Lower leg skin (tissue), 4 donors: Measurements from ENCODE around the gene PNKD. TPM values are rescaled to one million over a fixed set of nuclear protein-coding genes. Genes with fewer than 3 reads are reported as not detected.

Source experiments
- DNase-seq, 2 donors: peaks; one replicate each; pipeline ENCODE4 v3.0.0-alpha.2; 2019; ENCODE audit warnings: low spot score in 2 of 2
- H3K4me3 ChIP-seq: fragments of 200-600 bp; sonication (generic); 2 replicates; pipeline ENCODE4 v1.5.1; 2017; ENCODE audit warnings: mild to moderate bottlenecking, low read depth; ENCODE audit not compliant: poor library complexity, severe bottlenecking
- POLR2A ChIP-seq, 2 donors: fragments of 450-650 bp; IDR thresholded peaks; one replicate each; pipeline ENCODE4 v1.6.1; 2016 to 2017; ENCODE audit warnings: antibody characterized with exemption in 2 of 2, mild to moderate bottlenecking in 1 of 2, moderate library complexity in 1 of 2
- WGBS, 2 donors: methylation state at CpG; one replicate each; pipeline ENCODE4 v1.1.5; 2018; 5-methylcytosine and 5-hydroxymethylcytosine counted together
- intact Hi-C: fragments of 100-400 bp; cut with DNase I; formaldehyde crosslinking; loops from one replicate; pipeline ENCODE4 v1.15.0; 2023; ENCODE audit warnings: low total_unique reads
- total RNA-seq, 4 donors: library from RNA; depleted of rRNA; stranded (reverse); fragments of >200 nt; gene quantifications; one replicate each; pipeline ENCODE4 v1.1.0, GENCODE V29; 2016
- TF ChIP-seq, protein P1 (sequence below), 3 donors: fragments of 450-650 bp; IDR thresholded peaks; one replicate each; pipeline ENCODE4 v1.5.1; 2016; ENCODE audit warnings: antibody characterized with exemption in 3 of 3, mild to moderate bottlenecking in 3 of 3, moderate library complexity in 2 of 3

PNKD gene
- total RNA-seq, 4 donors from 2014 or later: 26.6 to 60.6 (median 43.3) TPM

- TF ChIP-seq, protein P1, sequence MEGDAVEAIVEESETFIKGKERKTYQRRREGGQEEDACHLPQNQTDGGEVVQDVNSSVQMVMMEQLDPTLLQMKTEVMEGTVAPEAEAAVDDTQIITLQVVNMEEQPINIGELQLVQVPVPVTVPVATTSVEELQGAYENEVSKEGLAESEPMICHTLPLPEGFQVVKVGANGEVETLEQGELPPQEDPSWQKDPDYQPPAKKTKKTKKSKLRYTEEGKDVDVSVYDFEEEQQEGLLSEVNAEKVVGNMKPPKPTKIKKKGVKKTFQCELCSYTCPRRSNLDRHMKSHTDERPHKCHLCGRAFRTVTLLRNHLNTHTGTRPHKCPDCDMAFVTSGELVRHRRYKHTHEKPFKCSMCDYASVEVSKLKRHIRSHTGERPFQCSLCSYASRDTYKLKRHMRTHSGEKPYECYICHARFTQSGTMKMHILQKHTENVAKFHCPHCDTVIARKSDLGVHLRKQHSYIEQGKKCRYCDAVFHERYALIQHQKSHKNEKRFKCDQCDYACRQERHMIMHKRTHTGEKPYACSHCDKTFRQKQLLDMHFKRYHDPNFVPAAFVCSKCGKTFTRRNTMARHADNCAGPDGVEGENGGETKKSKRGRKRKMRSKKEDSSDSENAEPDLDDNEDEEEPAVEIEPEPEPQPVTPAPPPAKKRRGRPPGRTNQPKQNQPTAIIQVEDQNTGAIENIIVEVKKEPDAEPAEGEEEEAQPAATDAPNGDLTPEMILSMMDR (IDR thresholded peaks at IDR 0.05): no peak
- TF ChIP-seq POLR2A (IDR thresholded peaks at IDR 0.05): no peak
- H3K4me3 ChIP-seq: no peak overlapping the region
- 36 to 54% methylated on average over 15 of the region's 15 CpGs for WGBS, 2 donors
- peak; percentile 58 to 90 for DNase-seq
- intact Hi-C loops: no loop called here
These were observed 11.0 kb upstream of the PNKD start for GRCh38 chr2:218259099-218259961.

GRCh38 chr2:218260166-218260565 lies 10.2 kb upstream of the PNKD start:
- DNase-seq: no peak
- TF ChIP-seq POLR2A (IDR thresholded peaks at IDR 0.05): no peak
- TF ChIP-seq, protein P1 (IDR thresholded peaks at IDR 0.05): no peak
- 84 to 89% methylated on average over 5 of the region's 5 CpGs for WGBS, 2 donors
- intact Hi-C loops: loop anchor here (10.0 kb wide), 1 partner anchor 75 kb away; no protein-coding TSS in a partner anchor
- no peak overlapping the region for H3K4me3 ChIP-seq

GRCh38 chr2:218260742-218261422 lies 9.4 kb upstream of the PNKD start, which contains the start of gene GPBAR1:
TSS of gene GPBAR1 (plus strand) at chr2:218261015. CDS start at chr2:218262725, 1,710 bp downstream.
- peak in 1 of 2 donors; percentile 92 for DNase-seq
- H3K4me3 ChIP-seq: no peak within 1 kb of the TSS
- WGBS, 2 donors: 57 to 68% methylated on average over 7 to 9 of the region's 10 CpGs
- TF ChIP-seq, protein P1 (IDR thresholded peaks at IDR 0.05): no peak
- TF ChIP-seq POLR2A (IDR thresholded peaks at IDR 0.05): no peak
- intact Hi-C loops: loop anchor here (10.0 kb wide), 1 partner anchor 76 kb away; no protein-coding TSS in a partner anchor

GRCh38 chr2:218261423-218262236 lies 8.7 kb upstream of the PNKD start:
- WGBS, 2 donors: 65% methylated on average over 8 of the region's 8 CpGs
- peak in 1 of 2 donors; percentile 80 for DNase-seq
- intact Hi-C loops: loop anchor here (10.0 kb wide), 1 partner anchor 77 kb away; no protein-coding TSS in a partner anchor
- TF ChIP-seq POLR2A (IDR thresholded peaks at IDR 0.05): no peak
- TF ChIP-seq, protein P1 (IDR thresholded peaks at IDR 0.05): no peak
- no peak overlapping the region for H3K4me3 ChIP-seq

DNA sequence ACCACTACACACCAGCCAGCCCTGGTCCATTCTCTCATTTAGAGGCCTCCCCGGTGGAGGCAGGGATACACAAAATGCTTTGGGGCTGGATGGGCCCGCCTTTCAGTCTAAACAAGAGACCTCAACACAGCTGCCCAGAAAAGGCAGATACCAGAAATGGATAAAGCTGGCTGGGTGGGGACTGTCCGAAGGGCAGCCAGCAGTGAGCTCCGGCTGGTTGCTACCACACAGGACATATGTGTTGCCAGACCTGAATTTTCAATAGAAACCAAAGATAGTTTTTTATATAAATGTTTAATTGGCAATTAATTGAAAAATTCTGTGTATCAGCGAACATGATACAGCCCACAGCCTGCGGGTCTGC lies 8.1 kb upstream of the PNKD start:
- TF ChIP-seq, protein P1 (IDR thresholded peaks at IDR 0.05): no peak
- TF ChIP-seq POLR2A (IDR thresholded peaks at IDR 0.05): no peak
- no peak for DNase-seq
- H3K4me3 ChIP-seq: no peak overlapping the region
- intact Hi-C loops: loop anchor here (10.0 kb wide), 1 partner anchor 77 kb away; no protein-coding TSS in a partner anchor
- WGBS, 2 donors: 77 to 82% methylated on average over 6 of the region's 6 CpGs
